Measurements from ENCODE around the gene TTF1.

DNA sequence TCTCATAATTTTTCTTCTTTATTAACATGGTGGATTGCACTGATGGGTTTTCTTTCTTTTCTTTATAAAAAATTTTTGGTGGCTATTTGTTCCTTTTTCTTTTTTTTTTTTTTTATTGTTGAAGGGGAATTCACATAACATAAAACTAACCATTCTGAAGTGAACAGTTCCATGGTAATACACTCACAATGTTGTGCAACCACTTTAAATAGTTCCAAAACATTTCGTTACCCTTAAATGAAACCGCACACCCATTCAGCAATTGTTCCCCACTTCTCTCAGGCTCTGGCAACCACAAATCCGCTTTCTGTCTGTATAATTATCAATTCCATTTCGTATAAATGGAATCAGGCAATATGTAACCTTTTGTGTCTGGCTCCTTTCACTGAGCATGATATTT, 40.2 kb downstream of the TTF1 start:
- no peak for TF ChIP-seq ZC3H10 (CRISPR knock-in tag; IDR thresholded peaks at IDR 0.05)
- TF ChIP-seq, protein P1, sequence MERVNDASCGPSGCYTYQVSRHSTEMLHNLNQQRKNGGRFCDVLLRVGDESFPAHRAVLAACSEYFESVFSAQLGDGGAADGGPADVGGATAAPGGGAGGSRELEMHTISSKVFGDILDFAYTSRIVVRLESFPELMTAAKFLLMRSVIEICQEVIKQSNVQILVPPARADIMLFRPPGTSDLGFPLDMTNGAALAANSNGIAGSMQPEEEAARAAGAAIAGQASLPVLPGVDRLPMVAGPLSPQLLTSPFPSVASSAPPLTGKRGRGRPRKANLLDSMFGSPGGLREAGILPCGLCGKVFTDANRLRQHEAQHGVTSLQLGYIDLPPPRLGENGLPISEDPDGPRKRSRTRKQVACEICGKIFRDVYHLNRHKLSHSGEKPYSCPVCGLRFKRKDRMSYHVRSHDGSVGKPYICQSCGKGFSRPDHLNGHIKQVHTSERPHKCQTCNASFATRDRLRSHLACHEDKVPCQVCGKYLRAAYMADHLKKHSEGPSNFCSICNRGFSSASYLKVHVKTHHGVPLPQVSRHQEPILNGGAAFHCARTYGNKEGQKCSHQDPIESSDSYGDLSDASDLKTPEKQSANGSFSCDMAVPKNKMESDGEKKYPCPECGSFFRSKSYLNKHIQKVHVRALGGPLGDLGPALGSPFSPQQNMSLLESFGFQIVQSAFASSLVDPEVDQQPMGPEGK (CRISPR knock-in tag; IDR thresholded peaks at IDR 0.05; ENCODE audit: borderline replicate concordance): no peak

All from SK-N-SH treated with all-trans-retinoic acid at 6 μM for 48 hours (cell line).